ENCODE results near the gene MYLK.

GRCh38 chr3:123590685-123591450 lies 293.3 kb downstream of the MYLK start:
- TF ChIP-seq CTCF (IDR thresholded peaks at IDR 0.05) (no peak), POLR2A (IDR thresholded peaks at IDR 0.05) (no peak)
